Pulmonary artery endothelial cell (primary cell): ENCODE results near the gene GEMIN5. TPM values are rescaled to one million over a fixed set of nuclear protein-coding genes. Genes with fewer than 3 reads are reported as not detected.
"Not testable (repeated sequence)": the region's sequence is repeated elsewhere in the genome, so short reads cannot be mapped to it uniquely, and the experiment has no call there.

Experiments
- DNase-seq: peaks from one replicate; pipeline ENCODE4 v3.0.0-alpha.2; 2011; ENCODE audit warnings: low read depth, low spot score
- total RNA-seq: library from RNA; depleted of rRNA; stranded (reverse); fragments of >200 nt; gene quantifications from 2 replicates; pipeline ENCODE4 v1.2.3, GENCODE V29; 2014

Gene GEMIN5
- total RNA-seq, 1 donor from 2014 or later = 21.5 TPM

- DNase-seq = no peak
Measured at GRCh38 chr5:154945695-154946301, 7.8 kb upstream of the GEMIN5 start.

DNA sequence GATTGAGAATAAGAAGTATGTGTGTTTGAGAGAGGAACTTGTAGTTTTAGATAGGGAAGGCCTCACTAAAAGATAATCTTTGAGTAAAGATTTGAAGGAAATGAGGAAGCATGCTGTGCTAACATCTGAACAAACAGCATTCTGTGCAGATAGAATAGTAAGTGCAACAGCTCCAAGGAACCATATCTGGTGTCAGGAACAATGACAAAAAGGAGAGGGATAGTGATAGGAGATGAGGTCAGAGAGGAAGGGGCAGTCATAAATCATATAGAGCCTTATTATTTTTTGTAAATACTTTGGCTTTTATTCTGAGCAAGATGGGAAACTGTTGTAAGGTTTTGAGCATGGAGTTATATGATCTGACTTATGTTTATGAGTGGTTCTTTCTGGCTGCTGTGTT lies 6.7 kb upstream of the GEMIN5 start:
- DNase-seq = no peak

GRCh38 chr5:154943527-154943926 lies 5.5 kb upstream of the GEMIN5 start:
- no peak for DNase-seq

DNA sequence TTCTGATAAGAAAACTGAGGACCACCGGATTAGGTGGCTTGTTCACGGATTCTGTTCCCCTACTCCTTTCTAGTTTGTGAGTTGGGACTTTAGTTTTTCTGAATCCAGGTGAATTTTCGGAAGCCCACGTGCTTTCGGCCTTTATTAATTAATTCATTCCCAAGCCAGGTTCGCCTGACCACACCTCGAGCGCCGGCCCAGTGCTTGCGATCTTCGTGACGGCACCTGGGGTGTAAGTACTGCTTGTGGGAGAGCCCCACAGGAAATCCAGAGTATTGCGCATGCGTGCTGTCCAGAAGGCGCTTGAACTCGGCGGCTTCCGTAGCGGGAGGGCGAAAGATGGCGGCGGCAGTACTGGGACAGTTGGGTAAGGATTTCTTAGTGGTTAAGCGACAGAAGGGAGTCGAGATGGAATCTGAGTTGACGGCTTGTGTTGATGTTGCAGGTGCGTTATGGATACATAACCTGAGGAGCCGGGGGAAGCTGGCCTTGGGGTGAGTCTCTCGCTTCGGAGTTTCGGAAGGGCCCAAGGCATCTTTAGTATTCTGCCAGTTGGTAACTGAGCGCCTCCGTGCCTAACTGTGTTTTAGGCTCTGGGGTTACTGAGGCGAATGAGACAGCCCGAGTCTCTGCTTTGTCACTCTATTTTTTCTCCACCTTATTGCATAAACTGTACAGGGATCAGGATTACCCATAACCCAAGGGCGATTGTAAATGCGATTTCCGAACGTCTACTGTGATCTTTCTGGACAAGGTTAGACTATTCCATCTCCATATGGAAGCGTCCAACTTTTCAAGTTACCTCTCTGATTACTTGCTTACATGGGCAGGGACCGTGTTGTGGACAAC lies 3.0 kb upstream of the GEMIN5 start, which contains the start of gene MRPL22:
TSS of gene MRPL22 (plus strand) at position 302 of the 849 bp plus-strand sequence. CDS start at position 340, 38 bp downstream.
- peak; percentile 84 for DNase-seq

- no peak for DNase-seq
Measured at GRCh38 chr5:154940375-154940771, 2.4 kb upstream of the GEMIN5 start.

GRCh38 chr5:154939387-154939786 lies 1.4 kb upstream of the GEMIN5 start:
- not testable (repeated sequence) for DNase-seq

GRCh38 chr5:154937186-154937717 lies 759 bp downstream of the GEMIN5 start:
- no peak for DNase-seq

DNA sequence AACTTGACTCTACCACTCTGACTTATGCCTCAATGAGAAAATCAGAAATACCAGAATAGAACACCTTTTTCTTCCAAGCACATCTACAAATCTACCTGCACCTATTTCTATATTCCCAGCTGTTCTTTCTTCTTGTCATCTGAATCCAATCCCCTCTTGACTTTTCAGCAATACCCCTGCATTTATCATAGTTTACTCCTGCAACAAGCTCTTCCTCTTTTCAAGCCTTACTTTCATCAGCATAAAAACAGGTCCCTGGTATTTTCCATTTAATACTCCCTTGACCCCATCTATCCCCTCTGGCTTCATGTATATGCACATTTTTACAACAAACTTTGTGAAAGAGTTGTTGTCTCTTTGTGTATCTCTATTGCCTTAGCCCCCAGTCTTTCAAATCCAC lies 3.1 kb downstream of the GEMIN5 start:
- no peak for DNase-seq

DNA sequence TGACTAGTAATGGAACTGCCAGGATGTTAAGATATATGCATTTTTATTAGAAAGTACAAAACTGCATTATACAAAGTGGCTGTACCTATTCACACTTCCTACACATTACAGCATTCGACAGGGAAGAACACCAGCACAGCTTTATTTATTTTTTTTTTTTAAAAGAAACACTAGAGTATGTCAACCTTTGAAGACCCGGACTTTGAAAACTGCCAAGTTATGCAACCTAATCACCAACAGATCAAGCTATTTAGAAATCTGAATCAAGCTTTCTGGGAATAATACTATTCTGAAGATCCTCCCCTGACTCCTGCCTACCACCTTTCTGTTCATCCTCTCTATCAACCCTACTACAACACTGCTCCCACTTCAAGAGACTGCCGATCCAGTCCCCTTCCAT lies 4.5 kb downstream of the GEMIN5 start:
- DNase-seq = no peak

DNA sequence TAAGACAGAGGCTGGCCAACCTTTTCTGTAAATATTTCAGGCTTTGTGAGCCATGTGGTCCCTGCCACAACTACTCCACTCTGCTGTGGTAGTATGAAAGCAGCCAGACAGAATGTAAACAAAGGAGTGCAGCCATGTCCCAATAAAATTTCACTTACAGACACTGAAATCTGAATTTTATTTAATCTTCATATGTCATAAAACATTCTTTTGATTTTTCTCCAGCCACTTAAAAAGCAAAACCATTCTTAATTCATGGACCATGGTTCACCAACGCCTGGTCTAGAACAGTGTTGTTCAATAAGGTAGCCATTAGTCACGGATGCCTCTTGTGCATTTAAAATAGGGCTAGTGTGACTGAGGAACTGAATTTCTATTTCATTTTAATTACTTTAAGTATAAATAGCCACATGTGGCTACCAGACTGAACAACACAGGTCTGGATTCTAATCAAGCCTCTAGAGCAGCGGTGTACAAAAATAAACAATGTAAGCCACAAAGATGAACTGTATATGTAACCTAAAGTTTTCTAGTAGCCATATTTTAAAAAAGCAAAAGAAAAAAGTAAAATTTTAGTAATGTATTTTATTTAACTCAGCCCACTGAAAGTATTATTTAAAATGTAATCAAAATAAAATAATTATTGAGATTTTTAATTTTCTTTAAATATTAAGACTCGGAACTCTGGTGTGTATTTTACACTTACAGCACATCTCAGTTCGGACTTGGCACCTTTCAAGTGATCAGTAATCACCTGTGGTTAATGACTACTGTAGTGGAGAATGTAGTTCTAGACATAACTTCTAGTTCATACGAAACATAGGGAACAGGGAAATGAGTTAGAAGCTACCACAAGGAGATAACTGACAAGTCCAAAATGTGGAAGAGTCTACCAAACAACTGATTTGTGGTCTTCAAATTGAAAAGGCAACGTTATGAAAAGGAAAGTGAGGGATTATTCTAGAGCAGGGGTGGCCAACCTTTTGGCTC lies 14.3 kb downstream of the GEMIN5 start:
- no peak for DNase-seq

GRCh38 chr5:154917757-154918156 lies 20.3 kb downstream of the GEMIN5 start:
- DNase-seq = no peak

GRCh38 chr5:154916874-154917273 lies 21.1 kb downstream of the GEMIN5 start:
- DNase-seq = no peak

DNA sequence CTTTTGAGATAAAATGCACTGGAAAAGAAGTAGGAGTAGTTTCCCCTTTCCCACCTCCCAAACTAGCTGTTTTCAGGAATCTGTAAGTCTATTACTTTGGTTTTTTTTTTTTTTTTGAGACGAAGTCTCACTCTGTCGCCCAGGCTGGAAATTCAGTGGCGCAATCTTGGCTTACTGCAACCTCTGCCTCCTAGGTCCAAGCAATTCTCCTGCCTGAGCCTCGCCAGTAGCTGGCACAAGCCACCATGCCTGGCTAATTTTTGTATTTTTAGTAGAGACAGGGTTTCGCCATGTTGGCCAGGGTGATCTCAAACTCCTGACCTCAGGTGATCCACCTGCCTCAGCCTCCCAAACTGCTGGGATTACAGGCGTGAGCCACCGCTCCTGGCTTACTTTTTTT lies 32.4 kb downstream of the GEMIN5 start:
- DNase-seq = not testable (repeated sequence)

DNA sequence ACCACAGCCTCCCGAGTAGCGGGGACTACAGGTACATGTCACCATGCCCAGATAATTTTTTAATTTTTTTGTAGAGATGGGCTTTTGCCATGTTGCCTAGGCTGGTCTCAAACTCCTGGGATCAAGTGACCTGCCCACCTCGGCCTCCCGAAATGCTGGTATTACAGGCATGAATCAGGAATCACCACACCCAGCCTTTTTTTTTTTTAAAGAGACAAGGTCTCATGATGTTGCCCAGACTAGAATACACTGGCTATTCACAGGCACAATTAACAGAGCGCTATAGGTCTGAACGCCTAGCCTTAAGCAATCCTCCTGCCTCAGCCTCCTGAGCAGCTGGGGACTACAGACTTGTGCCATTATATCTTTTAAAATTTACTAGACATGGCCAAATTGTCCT lies 36.1 kb downstream of the GEMIN5 start:
- no peak for DNase-seq

- DNase-seq = no peak
Measured at GRCh38 chr5:154901276-154901675, 36.7 kb downstream of the GEMIN5 start.

DNA sequence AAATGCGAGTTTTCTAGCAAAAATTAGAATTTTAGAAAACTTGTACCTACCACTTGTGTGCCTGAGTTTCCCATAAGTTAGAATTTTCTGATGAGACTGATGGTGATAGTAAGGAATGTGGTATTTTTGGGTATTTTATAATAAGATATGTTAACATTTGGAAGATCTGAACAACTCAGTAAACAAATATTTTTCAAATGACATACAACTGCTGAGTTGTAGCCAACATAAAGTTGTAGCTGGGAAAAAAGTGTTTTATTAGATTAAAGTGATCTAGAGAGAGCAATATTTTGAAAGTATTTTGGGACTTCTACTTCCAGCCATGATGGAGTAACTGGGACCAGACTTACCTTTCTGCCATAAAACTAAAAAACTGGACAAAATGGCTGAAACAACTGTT lies 37.9 kb downstream of the GEMIN5 start:
- no peak for DNase-seq

- DNase-seq = no peak
Measured at GRCh38 chr5:154899151-154899816, 38.7 kb downstream of the GEMIN5 start.

DNA sequence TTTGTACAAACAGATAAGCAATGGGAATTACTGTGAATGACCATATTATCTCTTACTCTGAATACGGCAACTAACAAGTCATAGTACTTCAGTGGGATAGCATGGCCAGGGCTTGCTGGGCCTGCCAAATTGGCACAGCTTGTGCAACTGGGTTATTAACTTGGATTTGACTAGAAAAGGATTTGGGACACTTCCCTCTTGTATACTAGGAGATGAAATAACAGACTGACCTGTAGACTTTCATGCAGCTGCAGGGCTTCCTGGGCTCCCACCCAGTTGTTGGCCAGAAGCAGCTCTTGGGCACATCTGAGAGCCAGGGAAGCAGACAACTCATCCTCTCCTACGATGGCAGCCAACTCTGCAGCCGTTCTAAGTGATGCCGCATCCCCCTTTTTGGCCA lies 39.8 kb downstream of the GEMIN5 start:
- no peak for DNase-seq

DNA sequence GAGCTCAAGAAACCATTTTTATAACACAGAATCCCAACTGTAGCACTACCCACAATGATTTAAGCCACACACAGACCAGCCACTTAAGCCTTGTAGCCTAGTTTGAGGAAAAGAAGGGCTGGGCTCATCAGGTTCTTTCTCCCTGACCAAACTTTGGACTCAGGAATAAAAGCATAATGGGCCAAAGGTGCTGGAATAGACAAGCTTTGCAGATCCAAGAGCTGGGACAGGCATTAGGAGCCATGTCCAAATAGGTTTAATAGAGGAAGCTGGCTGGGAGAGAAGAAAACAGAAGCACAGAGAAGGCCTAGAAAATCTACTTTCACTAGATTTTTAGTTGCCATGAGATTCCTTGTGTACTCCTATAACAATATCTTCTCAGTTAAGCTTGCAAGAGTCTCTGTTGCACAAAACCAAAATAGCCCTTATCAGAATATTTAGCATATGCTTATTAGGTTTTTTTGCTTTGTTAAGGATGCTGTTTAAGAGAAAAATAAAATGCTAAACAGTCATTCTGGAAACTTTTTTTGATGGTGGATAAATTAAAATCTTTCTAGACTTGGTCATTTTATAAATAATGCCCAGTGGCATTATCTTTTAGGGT lies 41.3 kb downstream of the GEMIN5 start:
- DNase-seq = no peak
